NCI-H226 (cell line): ENCODE data around the gene BCKDHB.

Experiments used
- DNase-seq: peaks from one replicate; pipeline ENCODE4 v3.0.0-alpha.2; 2015

BCKDHB gene

DNA sequence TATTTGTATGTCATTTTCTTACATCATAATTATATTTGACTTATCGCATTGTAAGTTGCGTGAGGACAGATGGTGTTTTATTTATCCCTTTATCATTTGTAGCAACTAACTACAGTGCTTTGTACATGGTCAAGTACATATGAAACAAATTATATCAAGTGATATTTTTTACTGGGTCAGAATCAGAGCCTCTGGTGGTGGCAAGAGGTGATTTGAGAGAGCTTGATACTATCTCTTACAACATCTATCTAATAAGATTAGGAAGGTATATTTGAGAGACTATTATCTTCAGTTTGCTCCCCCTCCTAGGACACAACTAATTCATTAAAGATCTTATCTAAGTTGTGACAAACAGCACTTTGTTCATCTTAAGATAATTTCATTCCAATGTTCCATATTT lies 47.7 kb downstream of the BCKDHB start:
- DNase-seq = no peak

DNA sequence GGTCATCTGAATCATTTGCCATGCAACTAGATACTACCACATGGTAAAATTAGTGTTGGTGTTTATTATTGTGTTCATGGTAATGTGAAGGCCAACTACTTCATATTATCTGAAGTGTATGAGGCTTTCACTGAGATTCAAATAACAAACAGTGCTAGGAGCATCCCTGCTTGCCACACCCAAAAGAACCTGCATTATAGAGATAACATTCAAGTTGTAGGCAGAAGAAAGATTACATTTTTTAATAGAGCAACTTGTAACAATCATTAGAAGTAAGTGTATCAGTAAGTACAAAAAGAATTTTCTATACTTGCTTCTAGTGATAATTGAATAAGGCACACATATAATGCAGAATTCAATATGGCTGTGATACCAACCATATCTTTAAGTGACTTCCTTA lies 49.8 kb downstream of the BCKDHB start:
- DNase-seq = no peak

DNA sequence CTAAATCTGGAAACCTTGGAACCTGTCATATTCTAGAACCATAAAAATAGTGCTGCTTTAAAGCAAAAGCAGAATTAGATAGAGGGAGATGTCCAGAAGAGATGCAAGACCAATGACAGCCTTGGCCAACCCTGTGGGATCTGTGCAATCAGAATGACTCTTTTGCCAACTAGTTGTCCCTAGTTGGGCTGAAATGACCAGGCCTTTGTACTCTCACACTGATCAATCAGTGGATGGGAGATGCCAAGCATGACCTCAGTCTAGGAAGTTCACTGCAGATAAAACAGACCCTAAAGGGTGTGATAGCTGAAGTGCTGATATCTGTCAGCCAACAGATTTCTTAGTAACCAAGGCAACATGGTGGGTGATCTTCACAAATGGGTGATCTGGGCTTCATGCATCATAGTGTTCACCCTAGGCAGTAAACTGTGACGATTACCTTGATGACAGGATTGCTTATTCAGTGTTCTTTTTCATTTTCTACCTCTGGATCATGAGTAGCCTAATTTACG lies 52.1 kb downstream of the BCKDHB start:
- no peak for DNase-seq

- DNase-seq = no peak
Observed at GRCh38 chr6:80161434-80161833, 55.0 kb downstream of the BCKDHB start.

DNA sequence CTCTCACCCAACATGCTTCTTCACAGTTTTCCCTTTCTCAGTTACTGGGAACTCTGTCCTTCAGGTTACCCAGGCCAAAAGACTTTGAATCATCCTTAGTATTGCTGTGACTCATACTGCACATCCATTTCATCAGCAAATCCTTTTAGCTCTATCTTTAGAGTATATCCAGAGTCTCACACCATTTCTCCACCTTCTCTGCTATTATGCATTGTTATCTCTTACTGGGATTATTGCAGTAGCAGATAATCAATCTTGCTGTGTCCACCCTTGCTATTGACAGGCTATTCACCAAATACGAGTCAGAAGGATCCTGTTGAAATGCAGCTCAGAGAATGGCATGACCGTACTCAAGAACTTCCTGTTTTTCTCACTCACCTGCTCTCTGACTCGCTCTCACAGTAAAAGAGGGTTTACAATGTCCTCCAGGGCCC lies 57.3 kb downstream of the BCKDHB start:
- DNase-seq = peak; percentile 62

DNA sequence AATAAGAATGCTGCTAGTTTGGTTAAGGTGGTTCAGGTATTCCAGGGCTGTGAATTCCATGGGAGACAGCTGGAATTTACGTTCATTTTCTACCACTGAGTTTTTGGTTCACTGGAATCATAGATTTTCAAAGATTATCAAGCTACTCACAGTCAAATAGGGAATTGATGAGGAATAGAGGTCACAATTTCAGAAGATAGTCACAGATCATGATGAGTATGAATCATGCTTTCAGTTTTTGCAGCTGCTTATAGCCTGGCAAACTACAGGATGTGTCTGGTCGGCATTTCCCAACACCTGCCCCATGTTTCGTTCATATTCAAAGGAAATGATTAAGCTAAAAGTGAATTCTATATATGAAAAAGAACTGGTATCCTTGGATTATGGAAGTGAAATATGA lies 58.7 kb downstream of the BCKDHB start:
- DNase-seq = no peak

DNA sequence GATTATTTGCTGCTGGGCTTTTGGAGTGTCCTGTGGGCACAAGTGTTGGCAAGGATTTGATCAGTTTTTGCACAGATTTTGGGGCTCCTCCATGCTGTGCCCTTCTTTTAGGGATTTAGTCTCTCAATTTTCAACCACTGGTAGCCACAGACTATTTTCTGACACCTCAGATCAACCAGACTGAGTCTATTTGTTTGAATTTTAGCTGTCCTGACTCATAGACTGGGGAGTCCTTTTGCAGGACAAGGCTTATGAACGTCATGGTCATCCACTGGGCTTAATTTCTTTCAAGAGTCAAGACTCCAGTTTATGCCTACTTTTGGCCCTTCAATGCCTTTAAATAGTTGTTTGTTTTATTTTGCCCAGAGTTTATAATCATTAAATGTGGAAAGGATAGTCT lies 59.3 kb downstream of the BCKDHB start:
- no peak for DNase-seq

GRCh38 chr6:80170433-80170832 lies 64.0 kb downstream of the BCKDHB start:
- no peak for DNase-seq

- DNase-seq = no peak
Observed at GRCh38 chr6:80173411-80173810, 66.9 kb downstream of the BCKDHB start.

GRCh38 chr6:80174900-80175572 lies 68.6 kb downstream of the BCKDHB start:
- peak; percentile 28 for DNase-seq

DNA sequence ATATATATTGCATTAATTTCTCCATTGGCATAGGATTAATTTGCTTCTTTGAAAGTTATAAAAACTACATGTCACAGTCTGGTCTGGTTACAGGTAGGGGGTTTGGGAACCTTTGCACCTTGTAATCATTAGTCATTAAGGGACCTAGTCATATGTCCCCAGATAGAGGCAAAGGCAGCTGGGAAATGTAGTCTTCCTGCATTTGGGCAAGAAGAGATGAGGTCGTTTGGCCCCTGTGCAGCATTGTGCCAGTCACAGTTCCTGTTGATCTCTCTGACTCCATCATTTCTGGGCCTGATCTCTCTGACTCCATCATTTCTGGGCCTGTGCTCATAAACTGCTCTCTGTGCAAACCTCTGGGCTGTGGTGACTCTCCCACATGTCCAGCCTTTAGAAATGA lies 73.2 kb downstream of the BCKDHB start:
- DNase-seq = peak; percentile 46

- DNase-seq = no peak
Observed at GRCh38 chr6:80181352-80182081, 75.0 kb downstream of the BCKDHB start.

DNA sequence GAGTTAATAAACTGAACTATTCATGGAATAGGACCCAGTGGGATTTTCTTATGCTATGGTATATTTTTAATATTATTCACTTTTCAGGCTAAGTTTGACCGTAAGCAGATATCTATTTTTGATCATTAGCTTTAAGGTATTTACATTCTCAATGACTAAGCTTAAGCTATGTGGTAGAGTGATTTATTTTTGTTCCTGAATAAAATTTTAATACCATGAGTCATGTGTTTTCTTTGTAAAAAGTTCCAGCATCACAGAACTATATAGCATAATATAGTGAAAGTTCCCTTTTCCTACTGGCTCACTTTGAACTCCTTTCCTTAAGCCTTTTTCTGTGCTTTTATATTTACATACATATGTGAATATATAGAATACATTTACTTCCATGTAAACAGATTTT lies 75.8 kb downstream of the BCKDHB start:
- DNase-seq = peak; percentile 37

DNA sequence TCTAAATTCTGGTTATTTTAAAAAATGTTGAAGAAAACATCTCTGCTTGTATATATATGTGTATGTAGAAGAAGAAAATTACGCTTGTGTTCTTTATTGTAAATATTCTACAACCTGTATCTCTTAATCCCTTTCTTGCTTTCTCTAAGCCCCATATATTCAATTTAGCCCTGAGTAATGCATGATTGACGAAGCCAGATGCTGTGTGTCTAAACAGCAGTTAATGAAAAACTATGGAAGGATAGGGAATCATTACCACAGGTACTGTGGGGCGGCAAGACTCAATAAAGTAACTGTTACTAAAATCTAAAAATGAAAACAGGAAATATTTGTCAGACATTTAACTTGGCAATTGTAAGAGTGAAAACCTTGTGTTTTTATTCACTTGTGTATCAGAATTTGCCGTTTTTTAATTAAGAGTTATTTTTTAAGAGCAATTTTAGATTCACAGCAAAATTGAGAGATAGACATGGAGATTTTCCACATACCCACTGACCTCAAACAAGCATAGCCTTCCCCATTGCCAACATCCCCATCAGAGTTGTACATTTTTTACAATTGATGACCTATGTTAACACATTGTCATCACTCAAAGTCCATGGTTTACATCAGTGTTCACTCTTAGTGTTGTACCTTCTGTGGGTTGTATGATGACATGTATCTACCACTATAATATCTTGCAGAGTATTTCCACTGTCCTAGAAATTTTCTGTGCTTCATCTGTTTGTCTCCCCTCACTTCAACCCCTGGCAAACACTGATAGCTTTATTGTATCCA lies 76.7 kb downstream of the BCKDHB start:
- no peak for DNase-seq

DNA sequence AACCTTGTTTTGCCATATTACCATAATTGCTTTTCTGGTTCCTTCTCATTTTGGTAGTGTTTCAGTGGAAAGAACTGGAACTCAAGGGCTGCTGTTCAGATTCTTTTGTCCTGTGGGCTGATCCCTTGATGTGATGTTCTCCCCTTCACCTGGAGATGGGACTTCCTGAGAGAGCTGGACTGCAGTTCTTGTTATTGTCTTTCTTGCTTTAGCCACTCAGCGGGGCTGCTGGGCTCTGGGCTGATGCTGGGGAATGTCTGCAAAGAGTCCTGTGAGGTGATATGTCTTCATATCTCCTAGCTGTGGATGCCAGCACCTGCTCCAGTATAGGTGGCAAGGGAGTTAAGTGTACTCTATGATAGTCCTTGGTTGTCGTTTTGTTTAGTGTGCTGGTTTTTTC lies 79.0 kb downstream of the BCKDHB start:
- DNase-seq = no peak

GRCh38 chr6:80186082-80186481 lies 79.6 kb downstream of the BCKDHB start:
- DNase-seq = no peak

- DNase-seq = no peak
Observed at GRCh38 chr6:80196906-80197305, 90.4 kb downstream of the BCKDHB start.

- no peak for DNase-seq
Observed at GRCh38 chr6:80197474-80197873, 91.0 kb downstream of the BCKDHB start.

GRCh38 chr6:80197986-80198385 lies 91.5 kb downstream of the BCKDHB start:
- no peak for DNase-seq

DNA sequence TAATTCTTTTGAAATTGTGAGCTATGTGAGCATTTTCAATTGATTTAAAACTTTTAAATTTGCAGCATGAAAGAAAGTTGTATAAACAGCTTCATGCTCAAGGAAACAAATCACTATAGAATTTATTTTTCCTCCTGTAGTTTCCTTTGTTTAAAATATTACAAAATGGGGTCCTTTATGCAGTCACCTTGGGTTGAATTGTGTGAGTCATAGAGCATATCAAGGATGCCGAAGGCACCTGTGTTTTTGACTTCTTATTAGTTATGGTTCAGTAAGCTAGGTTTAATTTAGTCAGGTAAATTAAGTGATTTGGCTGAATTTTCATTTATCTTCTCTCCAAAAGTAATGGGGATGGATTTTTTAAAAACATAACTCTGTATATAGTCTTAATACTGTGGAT lies 96.8 kb downstream of the BCKDHB start:
- DNase-seq = no peak

DNA sequence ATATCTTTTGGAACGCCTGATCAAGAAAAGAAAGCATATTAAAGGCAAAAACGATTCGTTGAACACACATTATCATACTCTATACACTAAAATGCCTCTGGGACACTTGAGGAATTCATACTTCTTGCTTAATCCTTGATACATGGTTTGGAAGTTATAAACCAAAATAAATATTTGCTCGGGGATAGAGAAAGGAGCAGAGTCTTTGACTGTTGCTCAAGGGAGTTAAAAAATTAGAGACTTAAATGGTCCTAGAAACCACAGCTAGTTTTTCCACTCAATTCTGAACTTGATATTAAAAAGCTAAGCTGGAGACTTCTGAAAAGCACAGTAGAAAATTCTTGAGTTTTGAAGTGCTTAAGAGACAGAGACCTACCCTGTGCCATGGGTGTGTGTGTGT lies 98.9 kb downstream of the BCKDHB start:
- no peak for DNase-seq

GRCh38 chr6:80206758-80207157 lies 100.3 kb downstream of the BCKDHB start:
- DNase-seq = no peak

- no peak for DNase-seq
Observed at GRCh38 chr6:80209430-80209829, 103.0 kb downstream of the BCKDHB start.

DNA sequence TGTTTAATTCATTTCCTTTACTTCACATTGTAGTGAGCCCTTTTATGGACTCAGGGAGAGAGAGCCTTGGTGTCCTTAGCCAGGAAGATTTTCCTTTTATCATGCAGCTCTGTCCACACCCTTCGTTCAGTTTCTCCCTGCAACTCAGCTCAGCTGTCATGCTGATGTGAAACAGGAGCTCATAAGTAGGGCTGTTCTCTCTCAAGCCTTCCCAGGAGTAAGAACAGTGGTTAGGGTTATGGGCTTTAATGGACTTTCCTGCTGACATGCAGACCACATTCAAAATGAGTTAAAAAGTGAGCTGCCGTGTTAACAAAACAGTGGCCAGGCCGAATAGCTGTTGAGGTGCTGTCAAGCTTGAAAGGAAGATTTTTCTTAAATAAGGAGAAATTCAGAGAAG lies 104.1 kb downstream of the BCKDHB start:
- no peak for DNase-seq
